Nephron progenitor cell (in vitro differentiated cells): ENCODE data around the gene SLAMF7.
A peak's percentile ranks its signal among the peaks of the same experiment; 100 is the strongest.

Experiments
- DNase-seq: peaks from one replicate; pipeline ENCODE4 v3.0.0; 2021
- H3K27ac Mint-ChIP-seq: 2 replicates; pipeline ENCODE4 v1.8.0; 2021; ENCODE audit warnings: mild to moderate bottlenecking, moderate library complexity, mixed read lengths
- H3K27me3 Mint-ChIP-seq: 2 replicates; pipeline ENCODE4 v1.8.0; 2021; ENCODE audit warnings: mild to moderate bottlenecking, low read depth, mixed read lengths; ENCODE audit not compliant: poor library complexity
- H3K36me3 Mint-ChIP-seq: 2 replicates; pipeline ENCODE4 v1.8.0; 2021; ENCODE audit warnings: low read depth, mixed read lengths
- H3K4me1 Mint-ChIP-seq: 2 replicates; pipeline ENCODE4 v1.8.0; 2021; ENCODE audit warnings: mixed read lengths
- H3K4me3 Mint-ChIP-seq: 2 replicates; pipeline ENCODE4 v1.8.0; 2021; ENCODE audit warnings: mild to moderate bottlenecking, moderate library complexity, mixed read lengths
- H3K9me3 Mint-ChIP-seq: 2 replicates; pipeline ENCODE4 v1.8.0; 2021; ENCODE audit warnings: mild to moderate bottlenecking, moderate library complexity, mixed read lengths
- CTCF ChIP-seq: fragments of 200-600 bp; sonication (generic); IDR thresholded peaks from 2 replicates; pipeline ENCODE4 v1.5.0; 2021; ENCODE audit warnings: antibody characterized with exemption

Gene SLAMF7

GRCh38 chr1:160745551-160745950 is 6.5 kb downstream of the SLAMF7 start:
- H3K36me3 Mint-ChIP-seq = no peaks in the 10 kb centered on the region
- H3K4me3 Mint-ChIP-seq = no peak overlapping the region
- DNase-seq = no peak
- peaks cover 1% of the 10 kb centered on the region for H3K27me3 Mint-ChIP-seq
- peaks cover 47% of the 10 kb centered on the region for H3K4me1 Mint-ChIP-seq
- H3K27ac Mint-ChIP-seq = peak overlapping the region; percentile 34
- no peaks in the 10 kb centered on the region for H3K9me3 Mint-ChIP-seq
- no peak for TF ChIP-seq CTCF

- Mint-ChIP-seq H3K9me3 (no peaks in the 10 kb centered on the region), H3K36me3 (no peaks in the 10 kb centered on the region), H3K4me1 (peaks cover 39% of the 10 kb centered on the region), H3K27me3 (peaks cover 14% of the 10 kb centered on the region), H3K27ac (no peak overlapping the region), H3K4me3 (no peak overlapping the region)
- DNase-seq = no peak
- TF ChIP-seq CTCF = no peak
These were observed 7.9 kb downstream of the SLAMF7 start for GRCh38 chr1:160746836-160747500.

- Mint-ChIP-seq H3K36me3 (no peaks in the 10 kb centered on the region), H3K9me3 (no peaks in the 10 kb centered on the region), H3K27me3 (peaks cover 16% of the 10 kb centered on the region), H3K27ac (no peak overlapping the region), H3K4me1 (peaks cover 31% of the 10 kb centered on the region), H3K4me3 (no peak overlapping the region)
- no peak for TF ChIP-seq CTCF
- DNase-seq = no peak
These were observed 8.7 kb downstream of the SLAMF7 start for GRCh38 chr1:160747717-160748116.

GRCh38 chr1:160748181-160748877 is 9.3 kb downstream of the SLAMF7 start:
- no peak for DNase-seq
- Mint-ChIP-seq H3K36me3 (no peaks in the 10 kb centered on the region), H3K27ac (no peak overlapping the region), H3K4me1 (peaks cover 25% of the 10 kb centered on the region), H3K9me3 (no peaks in the 10 kb centered on the region), H3K4me3 (no peak overlapping the region), H3K27me3 (peaks cover 16% of the 10 kb centered on the region)
- TF ChIP-seq CTCF = no peak

GRCh38 chr1:160748878-160749269 is 9.8 kb downstream of the SLAMF7 start:
- Mint-ChIP-seq H3K27ac (no peak overlapping the region), H3K4me3 (no peak overlapping the region), H3K27me3 (peaks cover 20% of the 10 kb centered on the region), H3K9me3 (no peaks in the 10 kb centered on the region), H3K36me3 (no peaks in the 10 kb centered on the region), H3K4me1 (peaks cover 23% of the 10 kb centered on the region)
- no peak for TF ChIP-seq CTCF
- DNase-seq = no peak

GRCh38 chr1:160750608-160751007 is 11.6 kb downstream of the SLAMF7 start:
- Mint-ChIP-seq H3K9me3 (no peaks in the 10 kb centered on the region), H3K4me3 (no peak overlapping the region), H3K36me3 (no peaks in the 10 kb centered on the region), H3K27me3 (peaks cover 22% of the 10 kb centered on the region), H3K4me1 (peaks cover 5% of the 10 kb centered on the region), H3K27ac (no peak overlapping the region)
- no peak for DNase-seq
- no peak for TF ChIP-seq CTCF
